HCT116 (cell line): ENCODE measurements around the gene OVAAL. TPM values are rescaled to one million over a fixed set of nuclear protein-coding genes. Genes with fewer than 3 reads are reported as not detected.

ENCODE experiments used
- ATAC-seq: fragments of 200-7000 bp; cut with Tn5 transposase; 2 replicates; pipeline ENCODE4 v1.9.1; 2020; ENCODE audit warnings: mild to moderate bottlenecking, moderate library complexity
- BruUV-seq: library from RNA; stranded (reverse); fragments of 400-500 nt; replicated peaks from 2 replicates; lab custom pipeline; 2021; lab: Mats Ljungman, UMichigan
- CTCF ChIA-PET: fragments of 300-600 bp; sonication (Branson Sonifier 250); formaldehyde crosslinking; loops from one replicate; lab custom pipeline; 2021; ENCODE audit warnings: antibody characterized with exemption; lab: Charles Lee
- POLR2A ChIA-PET: fragments of 300-600, 350-600 bp; sonication (Branson Sonifier 250); formaldehyde crosslinking; loops from one replicate; lab custom pipeline; 2021; ENCODE audit warnings: antibody characterized with exemption; lab: Charles Lee
- RAD21 ChIA-PET, 2 experiments: fragments of 300-600 bp; sonication (Branson Sonifier 250); formaldehyde crosslinking; loops; one replicate each; lab custom pipeline; 2023; ENCODE audit warnings: low total read pairs in 2 of 2; ENCODE audit not compliant: uncharacterized antibody in 2 of 2, unreplicated experiment in 2 of 2, low non-redundant PET in 1 of 2; lab: Charles Lee
- DNase-seq: peaks from one replicate; pipeline ENCODE4 v3.0.0-alpha.2; 2010; ENCODE audit warnings: low read depth, low spot score
- H2AFZ ChIP-seq: fragments of 200-600 bp; shearing (Covaris generic), sonication (generic); 2 replicates; pipeline ENCODE4 v1.6.1; 2017; ENCODE audit warnings: low read depth, mixed run types, mixed read lengths, antibody characterized with exemption, low read length; ENCODE audit not compliant: poor library complexity, severe bottlenecking
- H3K27ac ChIP-seq: 2 replicates; pipeline ENCODE4 v1.5.1; 2012; ENCODE audit warnings: low read depth, low read length
- H3K27me3 ChIP-seq: fragments of 200-600 bp; sonication (generic); 2 replicates; pipeline ENCODE4 v1.6.1; 2016; ENCODE audit warnings: mixed run types, low read length, mixed read lengths; ENCODE audit not compliant: insufficient read depth
- H3K36me3 ChIP-seq, 2 experiments: fragments of 200-500 bp in 1 of 2; fragments of 200-600 bp in 1 of 2; sonication (Bioruptor generic) in 1 of 2; sonication (generic) in 1 of 2; 2 replicates each; pipeline versions ENCODE4 v1.5.1 to v1.6.1; 2014 to 2016; ENCODE audit warnings: low read length in 2 of 2, inconsistent platforms in 1 of 2, mixed read lengths in 1 of 2, mixed run types in 1 of 2; ENCODE audit not compliant: insufficient read depth in 2 of 2, control insufficient read depth in 1 of 2
- H3K4me1 ChIP-seq, 2 experiments: fragments of 200-600 bp in 1 of 2; sonication (generic) in 1 of 2; 2 replicates each; pipeline versions ENCODE4 v1.5.1 to v1.6.1; 2012 to 2017; ENCODE audit warnings: low read length in 2 of 2, inconsistent platforms in 1 of 2, mild to moderate bottlenecking in 1 of 2, mixed read lengths in 1 of 2, mixed run types in 1 of 2, moderate library complexity in 1 of 2; ENCODE audit not compliant: insufficient read depth in 2 of 2, control insufficient read depth in 1 of 2
- H3K4me2 ChIP-seq: fragments of 200-600 bp; sonication (generic); 2 replicates; pipeline ENCODE4 v1.6.1; 2017; ENCODE audit warnings: mixed run types, low read length, mixed read lengths
- H3K4me3 ChIP-seq, 2 experiments: fragments of 200-600 bp in 1 of 2; sonication (generic) in 1 of 2; replicated peaks in 1 of 2; 2 replicates each; pipeline ENCODE4 v1.5.1; 2011 to 2016; ENCODE audit warnings: low read length in 2 of 2, control low read depth in 1 of 2, low read depth in 1 of 2, mild to moderate bottlenecking in 1 of 2, mixed read lengths in 1 of 2, mixed run types in 1 of 2
- H3K79me2 ChIP-seq: fragments of 200-600 bp; sonication (generic); 2 replicates; pipeline ENCODE4 v1.6.1; 2017; ENCODE audit warnings: mild to moderate bottlenecking, mixed run types, low read length, moderate library complexity, mixed read lengths; ENCODE audit not compliant: insufficient read depth
- H3K9ac ChIP-seq: fragments of 200-600 bp; sonication (generic); 2 replicates; pipeline ENCODE4 v1.6.1; 2016; ENCODE audit warnings: low read length, mixed read lengths
- H3K9me2 ChIP-seq: fragments of 200-600 bp; sonication (generic), shearing (Covaris generic); 2 replicates; pipeline ENCODE4 v1.6.1; 2017; ENCODE audit warnings: mixed run types, mild to moderate bottlenecking, moderate library complexity; ENCODE audit not compliant: insufficient read depth
- H3K9me3 ChIP-seq, 2 experiments: fragments of 200-500 bp in 1 of 2; fragments of 200-600 bp in 1 of 2; sonication (Bioruptor generic) in 1 of 2; sonication (generic) in 1 of 2; 2 replicates each; pipeline ENCODE4 v1.6.1; 2014 to 2017; ENCODE audit warnings: low read length in 2 of 2, mixed read lengths in 2 of 2, inconsistent platforms in 1 of 2, low read depth in 1 of 2, mild to moderate bottlenecking in 1 of 2, mixed run types in 1 of 2, moderate library complexity in 1 of 2; ENCODE audit not compliant: control insufficient read depth in 1 of 2, insufficient read depth in 1 of 2
- H4K20me1 ChIP-seq: fragments of 200-600 bp; sonication (generic), shearing (Covaris generic); 2 replicates; pipeline ENCODE4 v1.6.1; 2017; ENCODE audit warnings: mixed run types, mild to moderate bottlenecking, moderate library complexity; ENCODE audit not compliant: insufficient read depth
- CBX3 ChIP-seq: IDR thresholded peaks from 2 replicates; pipeline ENCODE4 v1.6.1; 2012; ENCODE audit warnings: low read depth
- CTCF ChIP-seq, 3 experiments: fragments of 200-600 bp in 1 of 3; sonication (generic) in 1 of 3; IDR thresholded peaks in 2 of 3; conservative IDR thresholded peaks in 1 of 3; 2 replicates each; pipeline ENCODE4 v1.5.1; 2012 to 2017; ENCODE audit warnings: low read depth in 2 of 3, low read length in 2 of 3, antibody characterized with exemption in 1 of 3, borderline replicate concordance in 1 of 3, control low read depth in 1 of 3, mild to moderate bottlenecking in 1 of 3, mixed read lengths in 1 of 3, mixed run types in 1 of 3, moderate library complexity in 1 of 3; ENCODE audit not compliant: insufficient read depth in 1 of 3
- ELF1 ChIP-seq: IDR thresholded peaks from 2 replicates; pipeline ENCODE4 v1.6.1; 2012; ENCODE audit warnings: low read depth, borderline replicate concordance
- YY1 ChIP-seq: IDR thresholded peaks from 2 replicates; pipeline ENCODE4 v1.6.1; 2011; ENCODE audit warnings: low read length, low read depth, moderate library complexity, mild to moderate bottlenecking; ENCODE audit not compliant: insufficient replicate concordance; ENCODE audit errors: extremely low read depth
- intact Hi-C: fragments of 100-400 bp; cut with micrococcal nuclease; formaldehyde crosslinking; loops from 2 replicates; pipeline ENCODE4 v1.10.0; 2022
- total RNA-seq: library from RNA; stranded (reverse); gene quantifications from one replicate; pipeline ENCODE4 v1.2.1, GENCODE V29; 2021; ENCODE audit not compliant: unreplicated experiment

Gene OVAAL
- total RNA-seq, 1 experiment from 2014 or later, result not detected

GRCh38 chr1:180577361-180577760, 18.6 kb downstream of the OVAAL start:
- peaks cover 0 to 2% of the 10 kb centered on the region in 2 experiments; a peak in 1 of 4 replicates for H3K4me1 ChIP-seq
- RAD21 ChIA-PET, result no interaction called here

GRCh38 chr1:180579961-180580611, 21.3 kb downstream of the OVAAL start:
- no peak overlapping the region for H3K4me2 ChIP-seq
- H3K9me2 ChIP-seq, result no peaks in the 10 kb centered on the region
- H3K36me3 ChIP-seq, result no peaks in the 10 kb centered on the region
- POLR2A ChIA-PET, result no interaction called here
- BruUV-seq, result no TSS peak
- no peaks in the 10 kb centered on the region for H3K79me2 ChIP-seq
- no peak for ATAC-seq
- H2AFZ ChIP-seq, result no peak overlapping the region
- CTCF ChIA-PET, result no interaction called here
- intact Hi-C loops, result no loop called here
- no peaks in the 10 kb centered on the region for H3K27me3 ChIP-seq
- no peak overlapping the region for H3K9ac ChIP-seq
- no peak overlapping the region for H3K27ac ChIP-seq
- H3K4me1 ChIP-seq, result no peaks in the 10 kb centered on the region
- H4K20me1 ChIP-seq, result no peaks in the 10 kb centered on the region
- H3K9me3 ChIP-seq, result no peaks in the 10 kb centered on the region
- RAD21 ChIA-PET, result no interaction called here
- no peak for DNase-seq
- no peak for TF ChIP-seq CBX3
- TF ChIP-seq YY1, result no peak
- no peak overlapping the region for H3K4me3 ChIP-seq

More at GRCh38 chr1:180577361-180577760, 18.6 kb downstream of the OVAAL start:
- no peak overlapping the region for H3K9ac ChIP-seq
- CTCF ChIA-PET, result no interaction called here
- no peak for ATAC-seq
- no peak overlapping the region for H3K27ac ChIP-seq
- no peaks in the 10 kb centered on the region for H3K9me2 ChIP-seq
- no peaks in the 10 kb centered on the region for H3K27me3 ChIP-seq
- no peaks in the 10 kb centered on the region for H3K9me3 ChIP-seq
- no peaks in the 10 kb centered on the region for H4K20me1 ChIP-seq
- no peak for TF ChIP-seq CTCF (IDR thresholded peaks at IDR 0.05 in 2 of 3, conservative IDR thresholded peaks at IDR 0.05 in 1 of 3; ENCODE audit: borderline replicate concordance in 1 of 3, insufficient read depth in 1 of 3, low read depth in 2 of 3, low read length in 2 of 3)
- no peak for TF ChIP-seq ELF1
- TF ChIP-seq, all 23 proteins: peak for 0
- POLR2A ChIA-PET, result no interaction called here
- no peaks in the 10 kb centered on the region for H3K79me2 ChIP-seq
- no peak overlapping the region for H3K4me3 ChIP-seq
- BruUV-seq, result no TSS peak
- H3K36me3 ChIP-seq, result no peaks in the 10 kb centered on the region
- intact Hi-C loops, result no loop called here
- no peak overlapping the region for H3K4me2 ChIP-seq
- no peak for DNase-seq
- no peak overlapping the region for H2AFZ ChIP-seq
